PC-3 (cell line): ENCODE measurements around the gene PDLIM5. TPM values are rescaled to one million over a fixed set of nuclear protein-coding genes. Genes with fewer than 3 reads are reported as not detected.

ENCODE experiments used
- ATAC-seq: fragments of 200-7000 bp; cut with Tn5 transposase; 2 replicates; pipeline ENCODE4 v1.9.1; 2020; ENCODE audit warnings: mild to moderate bottlenecking, moderate library complexity
- BruUV-seq: library from RNA; stranded (reverse); fragments of 400-500 nt; replicated peaks from 2 replicates; lab custom pipeline; 2021; lab: Mats Ljungman, UMichigan
- CTCF ChIA-PET: fragments of 300-600 bp; sonication (Branson Sonifier 250); formaldehyde crosslinking; loops from one replicate; lab custom pipeline; 2022; ENCODE audit warnings: antibody characterized with exemption; lab: Charles Lee
- POLR2A ChIA-PET: fragments of 300-600 bp; sonication (Branson Sonifier 250); formaldehyde crosslinking; loops from one replicate; lab custom pipeline; 2022; ENCODE audit warnings: antibody characterized with exemption; ENCODE audit not compliant: unreplicated experiment; lab: Charles Lee
- DNase-seq: peaks from one replicate; pipeline ENCODE4 v3.0.0-alpha.2; 2015
- H2AFZ ChIP-seq: fragments of 300-600 bp; sonication (generic); 2 replicates; pipeline ENCODE4 v1.6.0; 2016; ENCODE audit warnings: antibody characterized with exemption, low read length
- H3F3A ChIP-seq: fragments of 300-600 bp; sonication (generic); one replicate; pipeline ENCODE4 v1.6.0; 2017; ENCODE audit warnings: antibody characterized with exemption, low read length, control low read depth, mild to moderate bottlenecking; ENCODE audit not compliant: unreplicated experiment
- H3K27ac ChIP-seq: fragments of 300-600 bp; sonication (generic); 2 replicates; pipeline ENCODE4 v1.5.1; 2016; ENCODE audit warnings: mild to moderate bottlenecking, low read length
- H3K27me3 ChIP-seq: fragments of 300-600 bp; sonication (generic); 2 replicates; pipeline ENCODE4 v1.6.1; 2016; ENCODE audit warnings: low read length, mixed read lengths
- H3K36me3 ChIP-seq: fragments of 300-600 bp; sonication (generic); 2 replicates; pipeline ENCODE4 v1.6.1; 2016; ENCODE audit warnings: low read depth, mixed run types, low read length, mixed read lengths
- H3K4me1 ChIP-seq: fragments of 300-600 bp; sonication (generic); 2 replicates; pipeline ENCODE4 v1.5.1; 2016; ENCODE audit warnings: low read length; ENCODE audit not compliant: insufficient read depth
- H3K4me2 ChIP-seq: fragments of 300-600 bp; sonication (generic); 2 replicates; pipeline ENCODE4 v1.6.0; 2016; ENCODE audit warnings: low read length
- H3K4me3 ChIP-seq: fragments of 300-600 bp; sonication (generic); 2 replicates; pipeline ENCODE4 v1.5.1; 2016; ENCODE audit warnings: mild to moderate bottlenecking, low read length, mixed read lengths
- H3K79me2 ChIP-seq: fragments of 300-600 bp; sonication (generic); 2 replicates; pipeline ENCODE4 v1.6.1; 2017; ENCODE audit warnings: low read length, mixed read lengths
- H3K9ac ChIP-seq: fragments of 300-600 bp; sonication (generic); 2 replicates; pipeline ENCODE4 v1.6.0; 2016; ENCODE audit warnings: mild to moderate bottlenecking, low read length
- H3K9me2 ChIP-seq: fragments of 300-600 bp; sonication (generic); replicated peaks from 2 replicates; pipeline ENCODE4 v1.6.1; 2016; ENCODE audit warnings: mixed run types, low read length, mixed read lengths
- H3K9me3 ChIP-seq: fragments of 300-600 bp; sonication (generic); 2 replicates; pipeline ENCODE4 v1.6.1; 2016; ENCODE audit warnings: low read length, mixed read lengths
- H4K20me1 ChIP-seq: fragments of 300-600 bp; sonication (generic); 2 replicates; pipeline ENCODE4 v1.6.1; 2016; ENCODE audit warnings: low read length, mixed read lengths
- EZH2 ChIP-seq: fragments of 300-600 bp; sonication (generic); IDR thresholded peaks from one replicate; pipeline ENCODE4 v1.6.1; 2017; ENCODE audit warnings: antibody characterized with exemption, mild to moderate bottlenecking, low read length; ENCODE audit not compliant: unreplicated experiment
- EZH2phosphoT487 ChIP-seq: fragments of 300-600 bp; sonication (generic); IDR thresholded peaks from 2 replicates; pipeline ENCODE4 v1.6.1; 2018; ENCODE audit warnings: mild to moderate bottlenecking, antibody characterized with exemption, low read length, borderline replicate concordance
- intact Hi-C: fragments of 100-400 bp; cut with micrococcal nuclease; formaldehyde crosslinking; loops from 2 replicates; pipeline ENCODE4 v1.9.0; 2023
- total RNA-seq: library from RNA; depleted of rRNA; stranded (reverse); fragments of >200 nt; gene quantifications from 2 replicates; pipeline ENCODE4 v1.2.3, GENCODE V29; 2014
- TF ChIP-seq, protein P1 (sequence below): fragments of 300-600 bp; sonication (generic); conservative IDR thresholded peaks from 2 replicates; pipeline ENCODE4 v1.5.1; 2017; ENCODE audit warnings: antibody characterized with exemption, low read depth, mild to moderate bottlenecking, low read length

PDLIM5 gene
- total RNA-seq, 1 experiment from 2014 or later, result 57.8 TPM

DNA sequence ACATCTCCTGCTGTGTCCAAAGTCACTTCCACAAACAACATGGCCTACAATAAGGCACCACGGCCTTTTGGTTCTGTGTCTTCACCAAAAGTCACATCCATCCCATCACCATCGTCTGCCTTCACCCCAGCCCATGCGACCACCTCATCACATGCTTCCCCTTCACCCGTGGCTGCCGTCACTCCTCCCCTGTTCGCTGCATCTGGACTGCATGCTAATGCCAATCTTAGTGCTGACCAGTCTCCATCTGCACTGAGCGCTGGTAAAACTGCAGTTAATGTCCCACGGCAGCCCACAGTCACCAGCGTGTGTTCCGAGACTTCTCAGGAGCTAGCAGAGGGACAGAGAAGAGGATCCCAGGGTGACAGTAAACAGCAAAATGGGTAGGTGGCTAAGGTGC, 123.9 kb downstream of the PDLIM5 start:
- no peaks in the 10 kb centered on the region for H3K36me3 ChIP-seq
- no peaks in the 10 kb centered on the region for H3F3A ChIP-seq
- no peaks in the 10 kb centered on the region for H3K9me3 ChIP-seq
- no peaks in the 10 kb centered on the region for H3K27me3 ChIP-seq
- DNase-seq, result no peak
- H3K9me2 ChIP-seq, result no peaks in the 10 kb centered on the region
- H3K79me2 ChIP-seq, result no peaks in the 10 kb centered on the region
- no peak overlapping the region for H3K4me2 ChIP-seq
- TF ChIP-seq EZH2phosphoT487, result no peak
- TF ChIP-seq, protein P1, sequence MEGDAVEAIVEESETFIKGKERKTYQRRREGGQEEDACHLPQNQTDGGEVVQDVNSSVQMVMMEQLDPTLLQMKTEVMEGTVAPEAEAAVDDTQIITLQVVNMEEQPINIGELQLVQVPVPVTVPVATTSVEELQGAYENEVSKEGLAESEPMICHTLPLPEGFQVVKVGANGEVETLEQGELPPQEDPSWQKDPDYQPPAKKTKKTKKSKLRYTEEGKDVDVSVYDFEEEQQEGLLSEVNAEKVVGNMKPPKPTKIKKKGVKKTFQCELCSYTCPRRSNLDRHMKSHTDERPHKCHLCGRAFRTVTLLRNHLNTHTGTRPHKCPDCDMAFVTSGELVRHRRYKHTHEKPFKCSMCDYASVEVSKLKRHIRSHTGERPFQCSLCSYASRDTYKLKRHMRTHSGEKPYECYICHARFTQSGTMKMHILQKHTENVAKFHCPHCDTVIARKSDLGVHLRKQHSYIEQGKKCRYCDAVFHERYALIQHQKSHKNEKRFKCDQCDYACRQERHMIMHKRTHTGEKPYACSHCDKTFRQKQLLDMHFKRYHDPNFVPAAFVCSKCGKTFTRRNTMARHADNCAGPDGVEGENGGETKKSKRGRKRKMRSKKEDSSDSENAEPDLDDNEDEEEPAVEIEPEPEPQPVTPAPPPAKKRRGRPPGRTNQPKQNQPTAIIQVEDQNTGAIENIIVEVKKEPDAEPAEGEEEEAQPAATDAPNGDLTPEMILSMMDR, result no peak
- no peak for TF ChIP-seq EZH2
- H3K4me3 ChIP-seq, result no peak overlapping the region
- no peak overlapping the region for H3K27ac ChIP-seq
- ChIA-PET CTCF (no interaction called here), POLR2A (no interaction called here)
- BruUV-seq, result no TSS peak
- H2AFZ ChIP-seq, result no peak overlapping the region
- intact Hi-C loops, result no loop called here
- no peaks in the 10 kb centered on the region for H4K20me1 ChIP-seq
- no peak overlapping the region for H3K9ac ChIP-seq
- H3K4me1 ChIP-seq, result no peaks in the 10 kb centered on the region
- ATAC-seq, result no peak

DNA sequence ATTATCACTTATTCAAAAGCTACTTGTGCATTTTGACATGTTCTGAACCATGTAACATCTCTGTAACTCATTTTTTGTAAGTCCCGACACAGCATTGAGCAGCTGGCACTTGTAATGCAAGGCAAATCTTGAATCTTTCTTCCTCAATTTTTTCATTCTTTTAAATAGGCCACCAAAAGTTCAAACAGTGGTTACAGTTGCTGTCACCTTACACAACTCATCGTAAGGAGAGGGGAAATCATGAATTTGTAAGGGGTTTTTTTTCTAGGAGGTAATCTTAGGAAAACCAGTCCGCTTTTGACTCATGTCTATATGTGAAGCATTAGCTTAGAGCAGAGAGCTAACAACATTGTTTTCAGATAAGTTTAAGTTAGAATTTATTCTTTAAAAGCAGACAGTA, 124.5 kb downstream of the PDLIM5 start:
- Histone ChIP-seq H3K27ac (no peak overlapping the region), H3K9ac (no peak overlapping the region), H3K9me3 (no peaks in the 10 kb centered on the region), H3K4me2 (no peak overlapping the region), H4K20me1 (no peaks in the 10 kb centered on the region), H3K36me3 (no peaks in the 10 kb centered on the region), H3K4me1 (no peaks in the 10 kb centered on the region), H3K27me3 (no peaks in the 10 kb centered on the region), H2AFZ (no peak overlapping the region), H3K79me2 (no peaks in the 10 kb centered on the region), H3K9me2 (no peaks in the 10 kb centered on the region), H3K4me3 (no peak overlapping the region), H3F3A (no peaks in the 10 kb centered on the region)
- POLR2A ChIA-PET, result no interaction called here
- no TSS peak for BruUV-seq
- CTCF ChIA-PET, result interaction anchor here (0.5 kb wide), 1 partner anchor 58 kb away, joined by 3 read pairs; no protein-coding TSS in a partner anchor
- TF ChIP-seq, protein P1, result no peak
- no peak for TF ChIP-seq EZH2phosphoT487
- intact Hi-C loops, result no loop called here
- no peak for ATAC-seq
- DNase-seq, result no peak

DNA sequence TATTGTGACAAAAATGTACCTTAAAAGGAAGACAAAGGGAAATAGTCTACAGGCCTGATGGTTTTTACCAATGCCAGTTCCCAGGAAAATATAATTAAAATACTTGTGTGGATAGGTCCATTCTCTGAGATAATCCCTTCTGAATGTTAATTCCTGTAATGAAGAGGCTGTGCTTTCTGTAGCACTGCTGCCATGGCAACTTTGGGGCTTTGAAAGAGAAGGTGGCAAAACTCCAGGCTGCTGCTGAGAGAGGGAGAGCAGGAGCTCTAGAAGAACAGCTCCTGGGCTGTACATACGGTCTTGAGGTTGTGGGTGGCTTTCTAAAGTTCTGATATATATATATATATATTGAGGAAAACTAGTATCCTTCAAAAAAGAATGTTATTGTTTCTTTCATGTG, 125.4 kb downstream of the PDLIM5 start:
- no peaks in the 10 kb centered on the region for H3K9me3 ChIP-seq
- POLR2A ChIA-PET, result no interaction called here
- H3K9ac ChIP-seq, result no peak overlapping the region
- ATAC-seq, result no peak
- H3F3A ChIP-seq, result no peaks in the 10 kb centered on the region
- H4K20me1 ChIP-seq, result no peaks in the 10 kb centered on the region
- TF ChIP-seq EZH2phosphoT487 (no peak), EZH2 (no peak)
- TF ChIP-seq, protein P1, result no peak
- H3K79me2 ChIP-seq, result no peaks in the 10 kb centered on the region
- no peak overlapping the region for H2AFZ ChIP-seq
- H3K4me1 ChIP-seq, result no peaks in the 10 kb centered on the region
- H3K9me2 ChIP-seq, result no peaks in the 10 kb centered on the region
- CTCF ChIA-PET, result no interaction called here
- intact Hi-C loops, result no loop called here
- H3K27ac ChIP-seq, result no peak overlapping the region
- H3K27me3 ChIP-seq, result no peaks in the 10 kb centered on the region
- 0 out of 2 replicates have a peak, but pooled peaks cover 2% of the 10 kb centered on the region for H3K36me3 ChIP-seq
- DNase-seq, result no peak
- no peak overlapping the region for H3K4me2 ChIP-seq
- no TSS peak for BruUV-seq
- H3K4me3 ChIP-seq, result no peak overlapping the region
